MCF 10A (cell line): ENCODE measurements around the gene CCNYL1. TPM values are rescaled to one million over a fixed set of nuclear protein-coding genes. Genes with fewer than 3 reads are reported as not detected.

Experiments used
- BruUV-seq: library from RNA; stranded (reverse); fragments of 400-500 nt; replicated peaks from 2 replicates; lab custom pipeline; 2021; lab: Mats Ljungman, UMichigan
- CTCF ChIA-PET: fragments of 300-600 bp; sonication (Branson Sonifier 250); formaldehyde crosslinking; extraction: SDS; loops from one replicate; lab custom pipeline; 2021; ENCODE audit warnings: antibody characterized with exemption, inconsistent platforms; lab: Yijun Ruan, JAX
- POLR2A ChIA-PET: fragments of 300-600, 350-650 bp; sonication (Branson Sonifier 250); formaldehyde crosslinking; extraction: SDS; loops from one replicate; lab custom pipeline; 2020; ENCODE audit warnings: antibody characterized with exemption, inconsistent platforms; lab: Yijun Ruan, JAX
- DNase-seq: peaks from one replicate; pipeline ENCODE4 v3.0.0-alpha.2; 2018; ENCODE audit not compliant: unreplicated experiment
- H3K27ac Mint-ChIP-seq: one replicate; pipeline ENCODE4 v1.8.0; 2022; ENCODE audit warnings: mild to moderate bottlenecking, low read depth, mixed read lengths; ENCODE audit not compliant: unreplicated experiment
- H3K27me3 Mint-ChIP-seq: one replicate; pipeline ENCODE4 v1.8.0; 2022; ENCODE audit warnings: mixed read lengths; ENCODE audit not compliant: insufficient read depth, unreplicated experiment
- H3K36me3 Mint-ChIP-seq: one replicate; pipeline ENCODE4 v1.8.0; 2022; ENCODE audit warnings: mild to moderate bottlenecking, moderate library complexity, mixed read lengths; ENCODE audit not compliant: insufficient read depth, unreplicated experiment
- H3K4me1 Mint-ChIP-seq: one replicate; pipeline ENCODE4 v1.8.0; 2022; ENCODE audit warnings: mixed read lengths; ENCODE audit not compliant: insufficient read depth, unreplicated experiment
- H3K4me3 Mint-ChIP-seq: one replicate; pipeline ENCODE4 v1.8.0; 2022; ENCODE audit warnings: mild to moderate bottlenecking, moderate library complexity, mixed read lengths; ENCODE audit not compliant: unreplicated experiment
- H3K9me3 Mint-ChIP-seq: one replicate; pipeline ENCODE4 v1.8.0; 2022; ENCODE audit warnings: mixed read lengths; ENCODE audit not compliant: unreplicated experiment
- CTCF ChIP-seq: fragments of 200-600 bp; IDR thresholded peaks from one replicate; pipeline ENCODE4 v1.8.0; 2022; ENCODE audit warnings: antibody characterized with exemption, mild to moderate bottlenecking; ENCODE audit not compliant: unreplicated experiment
- intact Hi-C: fragments of 100-400 bp; cut with micrococcal nuclease; formaldehyde crosslinking; loops from 2 replicates; pipeline ENCODE4 v1.14.1; 2022
- total RNA-seq: library from RNA; stranded (reverse); gene quantifications from 2 replicates; pipeline ENCODE4 v1.2.3, GENCODE V29; 2022

CCNYL1 gene
- total RNA-seq, 1 experiment from 2014 or later, result 19.7 TPM

- ChIA-PET CTCF (interaction anchor here (0.6 to 1.9 kb wide), 8 partner anchors 9 to 249 kb away, joined by 3 to 5 read pairs (median 4); no protein-coding TSS in a partner anchor), POLR2A (interaction anchor here (0.6 to 2.4 kb wide), 4 partner anchors 15 to 113 kb away, joined by 3 to 9 read pairs (median 4); partner anchors contain the start of gene FZD5)
- BruUV-seq, result no TSS peak
- Mint-ChIP-seq H3K9me3 (no peaks in the 10 kb centered on the region), H3K36me3 (no peaks in the 10 kb centered on the region), H3K4me1 (peaks cover 4% of the 10 kb centered on the region), H3K27me3 (no peaks in the 10 kb centered on the region), H3K4me3 (no peak overlapping the region), H3K27ac (no peak overlapping the region)
- intact Hi-C loops, result no loop called here
- TF ChIP-seq CTCF, result no peak
- peak; percentile 30 for DNase-seq
These were observed 80.3 kb downstream of the CCNYL1 start for GRCh38 chr2:207791579-207792243.

- Mint-ChIP-seq H3K9me3 (no peaks in the 10 kb centered on the region), H3K4me1 (peaks cover 4% of the 10 kb centered on the region), H3K27ac (peak overlapping the region; percentile 75), H3K4me3 (no peak overlapping the region), H3K27me3 (no peaks in the 10 kb centered on the region), H3K36me3 (no peaks in the 10 kb centered on the region)
- TF ChIP-seq CTCF, result no peak
- ChIA-PET POLR2A (interaction anchor here (0.6 to 2.4 kb wide), 5 partner anchors 16 to 233 kb away, joined by 3 to 9 read pairs (median 4); partner anchors contain the start of genes FZD5 and PLEKHM3), CTCF (interaction anchor here (0.6 to 1.2 kb wide), 7 partner anchors 9 to 247 kb away, joined by 3 to 4 read pairs (median 3); no protein-coding TSS in a partner anchor)
- peak; percentile 77 for DNase-seq
- BruUV-seq, result TSS peak; percentile 33
- intact Hi-C loops, result no loop called here
These were observed 80.9 kb downstream of the CCNYL1 start for GRCh38 chr2:207792244-207792785.

GRCh38 chr2:207796585-207797350 lies 85.3 kb downstream of the CCNYL1 start:
- peaks cover 6% of the 10 kb centered on the region for H3K4me1 Mint-ChIP-seq
- no peak for TF ChIP-seq CTCF
- ChIA-PET POLR2A (interaction anchor here (1.0 kb wide), 1 partner anchor 228 kb away, joined by 3 read pairs; no protein-coding TSS in a partner anchor), CTCF (interaction anchor here (0.7 to 0.8 kb wide), 2 partner anchors 51 to 195 kb away, joined by 3 read pairs; no protein-coding TSS in a partner anchor)
- H3K4me3 Mint-ChIP-seq, result no peak overlapping the region
- H3K27ac Mint-ChIP-seq, result no peak overlapping the region
- intact Hi-C loops, result no loop called here
- DNase-seq, result peak; percentile 29
- H3K27me3 Mint-ChIP-seq, result no peaks in the 10 kb centered on the region
- no peaks in the 10 kb centered on the region for H3K9me3 Mint-ChIP-seq
- no TSS peak for BruUV-seq
- no peaks in the 10 kb centered on the region for H3K36me3 Mint-ChIP-seq
